GM19023 (cell line): Measurements from ENCODE around the gene SYTL4.
A peak's percentile ranks its signal among the peaks of the same experiment; 100 is the strongest.

Experiments used
- ATAC-seq: cut with Tn5 transposase; IDR thresholded peaks from one replicate; pipeline ENCODE4 v1.9.1; 2021; ENCODE audit warnings: mild to moderate bottlenecking, moderate library complexity; ENCODE audit not compliant: unreplicated experiment

The SYTL4 gene

GRCh38 chrX:100649550-100650356 lies 82.2 kb downstream of the SYTL4 start:
- no peak for ATAC-seq

DNA sequence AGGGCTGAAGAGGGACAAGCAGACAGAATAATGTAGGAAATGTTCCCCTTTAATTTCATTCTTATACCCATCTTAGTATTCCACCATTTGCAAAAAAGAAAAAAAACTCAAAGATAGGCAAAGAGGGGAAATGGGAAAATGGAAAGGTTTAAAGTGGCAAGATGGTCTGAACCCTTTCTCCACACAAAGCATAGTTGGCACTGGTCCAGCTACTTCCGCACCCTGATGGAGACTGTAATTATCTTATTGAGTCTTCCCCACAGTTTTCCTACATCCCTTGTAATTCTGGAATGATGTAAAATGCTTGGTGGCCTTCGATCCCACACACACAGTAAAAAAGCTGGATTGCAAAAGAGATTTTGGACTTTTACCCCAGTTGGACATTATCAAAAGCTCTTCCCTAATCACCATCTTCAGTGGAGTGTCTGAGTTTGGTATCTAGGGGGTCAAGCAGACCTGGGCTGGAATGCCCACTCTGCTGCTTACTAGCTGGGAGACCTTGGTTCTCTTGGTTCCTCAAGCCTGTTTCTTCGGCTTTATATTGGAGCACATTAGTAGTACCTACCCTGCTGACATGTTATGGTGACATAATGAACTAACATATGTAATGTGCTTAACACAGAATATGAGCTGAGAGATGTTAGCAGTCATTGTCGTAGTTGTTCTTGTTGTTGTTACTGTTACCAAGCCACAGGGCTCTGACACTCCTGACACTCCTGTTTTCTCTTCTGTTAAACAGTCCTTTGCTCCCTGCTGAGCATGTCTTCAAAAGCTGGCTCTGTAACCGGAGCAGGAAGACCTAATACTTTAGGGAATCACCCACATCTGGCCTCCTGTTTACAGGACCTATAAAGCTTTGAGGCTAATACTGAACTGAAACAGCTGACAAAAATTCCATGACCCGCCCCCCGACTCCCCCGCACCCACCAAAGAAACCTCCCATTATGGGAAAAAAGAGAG lies 83.2 kb downstream of the SYTL4 start:
- ATAC-seq = no peak

GRCh38 chrX:100647739-100648138 lies 84.2 kb downstream of the SYTL4 start:
- no peak for ATAC-seq

- ATAC-seq = no peak
Observed at GRCh38 chrX:100647095-100647494, 84.8 kb downstream of the SYTL4 start.

GRCh38 chrX:100645106-100645505 lies 86.8 kb downstream of the SYTL4 start:
- ATAC-seq = no peak

- ATAC-seq = no peak
Observed at GRCh38 chrX:100643956-100644860, 87.7 kb downstream of the SYTL4 start, which contains the start of gene SRPX2. TSS of gene SRPX2 (plus strand) at chrX:100644199. CDS start at chrX:100646323, 2,124 bp downstream.

- ATAC-seq = no peak
Observed at GRCh38 chrX:100643212-100643611, 88.7 kb downstream of the SYTL4 start.

DNA sequence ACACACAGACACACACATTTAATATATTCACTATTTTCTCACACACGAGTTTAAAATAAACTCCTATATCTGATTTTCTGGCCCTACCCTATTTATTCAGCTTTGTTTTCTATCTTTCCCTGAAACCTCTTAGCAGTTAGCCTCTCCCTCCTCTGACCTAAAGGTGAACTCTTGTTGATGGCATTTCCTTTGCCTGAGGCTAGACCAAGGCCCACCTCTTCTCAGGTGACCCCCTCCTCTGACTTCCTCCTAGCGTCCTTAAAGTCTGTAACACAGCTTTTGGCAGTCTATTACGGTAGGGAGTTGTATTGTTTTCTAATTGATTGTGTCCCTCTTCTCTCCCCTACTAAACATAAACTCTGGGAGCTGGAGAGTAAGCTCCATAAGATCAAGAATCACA lies 89.6 kb downstream of the SYTL4 start:
- ATAC-seq = no peak

DNA sequence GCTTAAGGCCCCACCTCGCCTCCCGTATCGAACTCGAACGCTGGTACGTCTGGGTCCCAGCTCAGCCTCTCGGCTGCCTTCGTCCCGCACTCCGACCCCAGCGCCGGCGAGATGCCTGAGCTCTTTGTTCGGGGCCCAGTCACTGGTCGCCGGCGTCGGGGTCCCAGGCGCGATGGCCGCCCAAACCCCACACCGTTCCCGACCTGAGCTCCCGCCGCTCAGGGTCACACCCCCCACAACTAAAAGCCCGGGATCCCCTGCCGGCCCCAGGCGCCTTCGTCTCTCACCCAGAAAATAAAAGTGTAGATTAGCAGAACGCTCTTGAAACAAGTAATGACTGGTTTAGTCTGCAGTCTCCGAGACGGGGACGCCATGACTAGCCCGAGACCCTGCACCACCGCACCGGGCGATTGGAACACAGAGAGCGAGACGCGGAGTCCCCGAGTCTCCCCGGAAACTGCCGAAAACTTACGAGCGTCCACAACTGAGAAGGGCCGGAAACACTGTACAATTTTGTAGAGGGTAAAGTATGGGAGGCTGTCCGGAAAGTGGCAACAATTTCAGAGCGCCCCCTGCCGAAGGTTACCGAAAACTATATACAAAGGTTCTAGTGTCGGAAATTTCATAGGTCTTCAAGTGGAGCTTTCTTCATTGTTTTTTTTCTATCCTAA lies 95.5 kb downstream of the SYTL4 start, which contains the start of gene TSPAN6:
TSPAN6 (minus strand) TSS at position 486 of the 671 bp plus-strand sequence; CDS start at position 374, 112 bp downstream.
- no peak for ATAC-seq

- ATAC-seq = no peak
Observed at GRCh38 chrX:100635989-100636320, 96.0 kb downstream of the SYTL4 start.

- ATAC-seq = no peak
Observed at GRCh38 chrX:100635040-100635439, 96.9 kb downstream of the SYTL4 start.

DNA sequence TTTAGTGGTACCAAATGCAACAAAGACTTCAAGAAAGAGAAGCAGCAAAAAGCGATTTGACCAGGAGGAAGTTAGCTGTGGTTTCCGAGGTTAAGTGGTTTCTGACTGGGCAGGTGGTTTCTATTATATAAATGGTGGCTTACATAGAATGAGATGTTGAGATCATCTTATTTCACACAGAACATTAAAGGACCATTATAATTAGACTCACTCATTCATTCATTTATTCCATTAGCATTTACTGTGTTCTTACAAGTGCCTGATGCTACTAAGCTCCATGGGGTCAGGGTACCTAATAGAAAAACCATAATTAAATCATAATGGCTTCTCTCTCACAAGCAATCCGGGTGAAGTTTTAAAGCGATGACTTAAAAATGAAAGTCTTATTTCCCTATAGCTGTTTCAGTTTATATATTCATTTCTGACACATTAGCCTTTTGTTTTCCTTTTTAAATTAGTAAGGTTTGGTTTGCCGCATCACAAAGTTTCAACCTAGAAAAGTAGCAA lies 105.9 kb downstream of the SYTL4 start:
- ATAC-seq = peak; percentile 94
